Sigmoid colon (tissue), 4 donors: Measurements from ENCODE around the gene ADAMTS17.

ENCODE experiments used
- POLR2AphosphoS5 ChIP-seq, 4 donors: sonication (generic); formaldehyde crosslinking; IDR thresholded peaks; one replicate each; pipeline ENCODE4 v1.6.1; 2017; ENCODE audit warnings: antibody characterized with exemption in 4 of 4
- TF ChIP-seq, protein P1 (sequence below), 4 experiments: fragments of 450-650 bp in 3 of 4; fragments of 200-600 bp in 1 of 4; IDR thresholded peaks; one replicate each; pipeline ENCODE4 v1.5.1; 2016 to 2019; ENCODE audit warnings: antibody characterized with exemption in 4 of 4, mild to moderate bottlenecking in 3 of 4, moderate library complexity in 2 of 4

DNA sequence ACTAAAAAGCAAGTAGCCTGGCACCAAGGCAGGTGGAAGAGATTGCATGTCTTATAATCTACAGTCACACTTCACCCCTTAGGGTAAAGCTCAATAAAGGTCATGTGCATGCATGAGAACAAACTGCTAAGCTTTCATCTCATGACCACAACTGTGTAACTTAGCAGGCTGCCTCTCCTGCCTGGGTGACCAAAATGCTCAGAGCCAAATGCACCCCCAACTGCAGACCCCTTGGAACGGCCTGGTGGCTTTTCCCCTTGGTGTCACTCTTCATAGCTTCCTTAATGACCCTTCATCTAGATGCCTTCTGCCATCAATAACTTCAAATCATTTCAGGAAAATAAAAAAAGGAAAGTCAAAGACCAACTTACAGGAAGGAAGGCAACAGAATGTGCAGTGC is 88.1 kb downstream of the ADAMTS17 start:
- TF ChIP-seq, protein P1, sequence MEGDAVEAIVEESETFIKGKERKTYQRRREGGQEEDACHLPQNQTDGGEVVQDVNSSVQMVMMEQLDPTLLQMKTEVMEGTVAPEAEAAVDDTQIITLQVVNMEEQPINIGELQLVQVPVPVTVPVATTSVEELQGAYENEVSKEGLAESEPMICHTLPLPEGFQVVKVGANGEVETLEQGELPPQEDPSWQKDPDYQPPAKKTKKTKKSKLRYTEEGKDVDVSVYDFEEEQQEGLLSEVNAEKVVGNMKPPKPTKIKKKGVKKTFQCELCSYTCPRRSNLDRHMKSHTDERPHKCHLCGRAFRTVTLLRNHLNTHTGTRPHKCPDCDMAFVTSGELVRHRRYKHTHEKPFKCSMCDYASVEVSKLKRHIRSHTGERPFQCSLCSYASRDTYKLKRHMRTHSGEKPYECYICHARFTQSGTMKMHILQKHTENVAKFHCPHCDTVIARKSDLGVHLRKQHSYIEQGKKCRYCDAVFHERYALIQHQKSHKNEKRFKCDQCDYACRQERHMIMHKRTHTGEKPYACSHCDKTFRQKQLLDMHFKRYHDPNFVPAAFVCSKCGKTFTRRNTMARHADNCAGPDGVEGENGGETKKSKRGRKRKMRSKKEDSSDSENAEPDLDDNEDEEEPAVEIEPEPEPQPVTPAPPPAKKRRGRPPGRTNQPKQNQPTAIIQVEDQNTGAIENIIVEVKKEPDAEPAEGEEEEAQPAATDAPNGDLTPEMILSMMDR (IDR thresholded peaks at IDR 0.05) = no peak
- TF ChIP-seq POLR2AphosphoS5 (IDR thresholded peaks at IDR 0.05) = no peak
